GM19193 (cell line): ENCODE measurements around the gene CNTNAP2.

ENCODE experiments used
- POLR2A ChIP-seq: IDR thresholded peaks from 4 replicates; pipeline ENCODE4 v1.6.1; 2011; ENCODE audit not compliant: insufficient read depth, insufficient read length; ENCODE audit errors: extremely low read depth

CNTNAP2 gene

GRCh38 chr7:146443102-146443501 is 326.5 kb downstream of the CNTNAP2 start:
- TF ChIP-seq POLR2A: no peak

DNA sequence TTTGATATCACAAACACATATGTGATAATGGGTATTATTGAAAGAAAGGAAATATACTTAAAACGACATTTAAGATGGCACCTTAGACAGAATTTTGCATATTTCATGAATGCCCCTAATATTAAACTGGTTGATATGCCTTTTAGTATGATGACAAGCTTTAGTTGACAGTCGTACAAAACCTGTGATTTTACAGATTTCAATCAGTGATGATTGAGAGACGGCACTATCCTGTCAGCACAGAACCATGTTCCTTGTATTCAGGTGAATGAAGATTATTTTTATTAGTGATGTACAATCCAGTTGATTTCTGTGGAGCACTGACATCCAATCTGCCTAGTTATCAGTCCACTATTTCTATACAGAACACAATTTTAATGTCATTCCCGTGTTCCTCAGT is 333.0 kb downstream of the CNTNAP2 start:
- TF ChIP-seq POLR2A: no peak

- TF ChIP-seq POLR2A: no peak
Observed at GRCh38 chr7:146455091-146455655, 338.6 kb downstream of the CNTNAP2 start.

GRCh38 chr7:146479040-146479439 is 362.4 kb downstream of the CNTNAP2 start:
- no peak for TF ChIP-seq POLR2A

DNA sequence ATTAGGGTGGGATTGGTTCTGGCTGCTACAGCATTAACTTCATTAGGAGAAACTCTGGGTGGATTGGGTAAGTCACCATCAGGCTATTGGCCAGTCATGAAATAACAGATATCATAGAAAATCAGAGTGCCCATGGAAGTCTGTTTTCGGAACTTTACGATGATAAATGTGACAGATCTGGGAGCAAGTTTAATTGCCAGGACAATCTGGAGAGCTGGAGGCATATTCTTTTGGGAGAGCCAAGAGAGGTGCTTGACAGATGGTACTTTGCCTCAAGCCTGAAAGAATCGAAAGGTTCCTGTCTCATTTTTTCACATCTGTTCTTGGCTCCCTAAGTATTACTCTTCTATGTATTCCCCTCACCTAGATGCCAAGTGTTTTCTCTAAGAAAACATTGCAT is 369.9 kb downstream of the CNTNAP2 start:
- no peak for TF ChIP-seq POLR2A

- no peak for TF ChIP-seq POLR2A
Observed at GRCh38 chr7:146492017-146492416, 375.4 kb downstream of the CNTNAP2 start.

DNA sequence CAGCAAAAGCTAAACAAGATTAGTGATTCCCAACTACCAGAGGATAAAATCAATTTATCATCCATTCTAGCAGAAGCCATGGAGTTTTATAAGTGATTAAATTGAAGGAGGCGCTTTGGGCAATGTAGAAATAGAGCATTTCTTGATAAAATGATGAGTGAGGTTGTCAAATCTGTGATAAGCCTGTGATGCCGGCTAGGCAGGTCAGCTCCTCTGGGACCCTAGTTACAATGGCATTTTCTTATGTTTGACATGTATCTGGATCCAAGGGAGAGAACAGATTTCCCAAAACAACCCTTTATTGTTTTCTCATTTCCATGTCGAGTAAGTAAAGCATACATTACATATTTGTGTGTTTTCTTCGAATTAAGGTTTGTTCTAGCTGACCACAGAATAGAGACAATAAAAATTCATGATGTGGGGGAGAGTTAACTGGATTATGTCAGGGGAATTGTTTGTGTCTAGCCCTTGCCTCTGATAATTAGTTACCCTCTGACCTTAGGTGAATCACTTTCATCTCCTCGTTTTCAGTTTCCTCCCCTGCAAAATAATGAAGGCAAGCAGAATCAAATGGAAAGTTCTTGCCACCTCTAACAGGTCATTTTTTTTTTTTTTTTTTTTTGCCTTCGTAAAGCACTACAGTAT is 378.5 kb downstream of the CNTNAP2 start:
- no peak for TF ChIP-seq POLR2A

DNA sequence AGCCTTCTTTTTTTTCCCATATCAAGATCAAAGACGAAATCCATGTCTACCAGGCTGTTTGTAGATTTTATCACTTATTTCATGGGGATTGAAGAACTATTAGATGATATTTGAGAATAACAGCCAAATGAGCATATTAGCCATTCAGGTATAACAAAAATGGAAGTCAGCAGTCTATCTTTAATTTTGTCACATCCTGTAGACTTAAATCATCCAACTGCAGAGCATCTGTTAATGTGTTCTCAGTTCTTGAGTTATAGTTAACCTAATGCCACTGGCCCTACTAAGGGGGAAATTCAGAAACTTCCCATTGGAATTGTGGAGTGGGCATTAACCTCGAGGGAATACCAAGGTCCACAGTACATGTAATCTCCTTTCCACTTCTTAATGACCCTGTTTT is 380.1 kb downstream of the CNTNAP2 start:
- TF ChIP-seq POLR2A: no peak

GRCh38 chr7:146499970-146500369 is 383.4 kb downstream of the CNTNAP2 start:
- TF ChIP-seq POLR2A: no peak

DNA sequence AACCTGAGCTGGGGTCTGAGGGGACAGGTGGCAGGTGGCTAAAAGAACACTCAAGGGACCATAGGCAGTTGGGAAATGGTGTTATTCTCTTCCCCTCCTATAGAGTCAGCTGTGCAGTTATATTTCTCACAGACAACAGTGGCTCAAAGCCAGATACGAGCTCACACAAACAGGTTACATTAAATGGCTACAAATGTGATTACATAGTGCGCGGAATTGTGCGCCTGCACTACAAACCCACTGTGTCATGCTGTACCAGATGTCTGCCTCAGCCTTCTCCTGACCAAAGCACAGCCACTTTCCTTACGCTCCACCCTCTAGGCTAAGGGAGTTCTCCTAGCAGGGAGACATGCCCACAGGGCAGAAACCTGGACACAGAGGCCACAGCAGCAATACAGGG is 387.2 kb downstream of the CNTNAP2 start:
- no peak for TF ChIP-seq POLR2A

DNA sequence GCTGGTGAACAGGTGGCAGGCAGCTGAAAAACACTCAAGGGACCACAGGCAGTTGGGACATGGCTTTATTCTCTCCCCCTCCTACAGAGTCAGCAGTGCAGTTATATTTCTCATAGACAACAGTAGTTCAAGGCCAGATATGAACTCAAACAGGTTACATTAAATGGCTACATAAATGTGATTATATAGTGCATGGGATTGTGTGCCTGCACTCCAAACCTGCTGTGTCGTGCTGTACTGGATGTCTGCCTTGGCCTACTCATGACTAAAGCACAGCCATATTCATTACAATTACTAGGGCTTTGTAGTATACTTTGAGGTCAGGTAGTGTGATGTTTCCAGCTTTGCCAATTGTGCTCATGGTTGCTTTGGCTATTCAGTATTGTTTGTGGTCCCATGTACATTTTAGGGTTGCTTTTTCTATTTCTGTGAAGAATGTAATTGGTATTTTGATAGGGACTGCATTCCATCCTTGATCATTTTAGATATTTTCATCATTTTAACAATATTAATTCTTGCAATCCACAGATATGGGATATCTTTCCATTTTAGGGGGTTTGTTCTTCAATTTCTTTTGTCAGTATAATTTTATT is 393.6 kb downstream of the CNTNAP2 start:
- no peak for TF ChIP-seq POLR2A

DNA sequence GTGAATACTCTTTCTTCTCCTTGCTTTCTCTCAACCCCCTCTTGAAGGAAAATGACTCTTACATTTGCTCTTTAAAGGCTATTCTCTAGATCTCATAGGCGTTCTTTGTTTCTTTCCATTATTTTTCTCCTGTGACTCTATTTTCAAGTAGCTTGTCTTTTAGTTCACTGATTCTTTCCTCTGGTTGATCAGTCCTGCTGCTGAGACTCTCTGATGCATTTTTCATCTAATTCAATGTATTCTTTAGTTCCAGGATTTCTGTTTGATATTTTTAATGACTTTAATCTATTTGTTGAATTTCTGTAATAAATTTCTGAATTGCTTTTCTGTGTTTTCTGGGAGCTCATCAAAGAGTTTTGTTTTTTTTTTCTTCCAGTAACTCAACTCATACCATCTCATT is 397.7 kb downstream of the CNTNAP2 start:
- TF ChIP-seq POLR2A: no peak

DNA sequence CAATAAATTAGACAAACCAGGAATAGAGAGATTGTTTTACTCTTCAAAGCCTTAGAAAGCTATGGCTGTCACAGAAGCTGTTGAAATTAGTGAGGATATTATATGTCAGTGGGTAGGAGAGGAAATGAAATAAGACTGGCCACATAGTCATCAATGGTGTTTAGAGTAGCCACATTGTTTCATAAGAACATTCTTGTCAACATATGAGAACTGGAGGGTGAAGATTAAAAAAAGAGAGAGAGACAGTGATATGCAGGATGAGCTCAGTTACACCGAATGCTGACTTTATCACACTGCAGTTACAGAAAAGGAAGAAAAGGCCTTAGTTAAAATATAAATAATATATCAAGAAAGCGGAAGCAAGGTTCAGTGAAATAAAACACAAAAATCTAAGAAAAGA is 412.0 kb downstream of the CNTNAP2 start:
- no peak for TF ChIP-seq POLR2A

- no peak for TF ChIP-seq POLR2A
Observed at GRCh38 chr7:146539836-146540235, 423.2 kb downstream of the CNTNAP2 start.

- no peak for TF ChIP-seq POLR2A
Observed at GRCh38 chr7:146542101-146542500, 425.5 kb downstream of the CNTNAP2 start.

- no peak for TF ChIP-seq POLR2A
Observed at GRCh38 chr7:146544748-146545147, 428.1 kb downstream of the CNTNAP2 start.
